Astrocyte (in vitro differentiated cells and primary cell): ENCODE measurements around the gene NUP98. TPM values are rescaled to one million over a fixed set of nuclear protein-coding genes. Genes with fewer than 3 reads are reported as not detected.
"Not testable (repeated sequence)": the region's sequence is repeated elsewhere in the genome, so short reads cannot be mapped to it uniquely, and the experiment has no call there.

Source experiments
- DNase-seq: peaks from one replicate; pipeline ENCODE4 v3.0.0-alpha.2; 2010; ENCODE audit warnings: low read depth
- FAIRE-seq: peaks from 2 replicates; lab custom pipeline; 2011; peaks lifted over from hg19 to GRCh38; lab: Jason Lieb, UNC
- H2AFZ ChIP-seq: 2 replicates; pipeline ENCODE4 v1.6.0; 2012; ENCODE audit warnings: low read depth, low read length, inconsistent platforms
- H3K27ac ChIP-seq: 2 replicates; pipeline ENCODE4 v1.5.1; 2011; ENCODE audit warnings: low read depth, low read length, inconsistent platforms
- H3K27me3 ChIP-seq: 2 replicates; pipeline ENCODE4 v1.6.0; 2011; ENCODE audit warnings: low read length, inconsistent platforms; ENCODE audit not compliant: insufficient read depth
- H3K36me3 ChIP-seq: 2 replicates; pipeline ENCODE4 v1.5.1; 2011; ENCODE audit warnings: low read length, inconsistent platforms; ENCODE audit not compliant: insufficient read depth
- H3K4me1 ChIP-seq: 2 replicates; pipeline ENCODE4 v1.5.1; 2011; ENCODE audit warnings: low read length, inconsistent platforms; ENCODE audit not compliant: insufficient read depth
- H3K4me2 ChIP-seq: 2 replicates; pipeline ENCODE4 v1.6.0; 2012; ENCODE audit warnings: low read length, inconsistent platforms
- H3K4me3 ChIP-seq: 2 replicates; pipeline ENCODE4 v1.5.1; 2011; ENCODE audit warnings: low read depth, mild to moderate bottlenecking, low read length, inconsistent platforms; ENCODE audit not compliant: insufficient read depth
- H3K79me2 ChIP-seq: 2 replicates; pipeline ENCODE4 v1.6.0; 2012; ENCODE audit warnings: mild to moderate bottlenecking, low read length, inconsistent platforms; ENCODE audit not compliant: insufficient read depth
- H3K9ac ChIP-seq: 2 replicates; pipeline ENCODE4 v1.6.0; 2012; ENCODE audit warnings: mild to moderate bottlenecking, low read length, inconsistent platforms
- H3K9me3 ChIP-seq: 2 replicates; pipeline ENCODE4 v1.5.1; 2012; ENCODE audit warnings: low read depth, mild to moderate bottlenecking, low read length, inconsistent platforms; ENCODE audit not compliant: insufficient read depth
- H4K20me1 ChIP-seq: 2 replicates; pipeline ENCODE4 v1.6.0; 2012; ENCODE audit warnings: low read length, inconsistent platforms; ENCODE audit not compliant: insufficient read depth
- H3K27ac Mint-ChIP-seq: one replicate; pipeline ENCODE4 v1.8.0; 2021; ENCODE audit warnings: mild to moderate bottlenecking, mixed read lengths; ENCODE audit not compliant: unreplicated experiment
- H3K27me3 Mint-ChIP-seq: one replicate; pipeline ENCODE4 v1.8.0; 2021; ENCODE audit warnings: low read depth, mixed read lengths; ENCODE audit not compliant: unreplicated experiment
- H3K36me3 Mint-ChIP-seq: one replicate; pipeline ENCODE4 v1.8.0; 2021; ENCODE audit warnings: low read depth, mixed read lengths; ENCODE audit not compliant: unreplicated experiment
- H3K4me1 Mint-ChIP-seq: one replicate; pipeline ENCODE4 v1.8.0; 2021; ENCODE audit warnings: low read depth, mixed read lengths; ENCODE audit not compliant: unreplicated experiment
- H3K4me3 Mint-ChIP-seq: one replicate; pipeline ENCODE4 v1.8.0; 2021; ENCODE audit warnings: mild to moderate bottlenecking, moderate library complexity, mixed read lengths; ENCODE audit not compliant: unreplicated experiment
- H3K9me3 Mint-ChIP-seq: one replicate; pipeline ENCODE4 v1.8.0; 2021; ENCODE audit warnings: mild to moderate bottlenecking, mixed read lengths; ENCODE audit not compliant: unreplicated experiment
- EZH2 ChIP-seq: IDR thresholded peaks from 2 replicates; pipeline ENCODE4 v1.6.1; 2012; ENCODE audit warnings: mild to moderate bottlenecking, low read length, inconsistent platforms; ENCODE audit not compliant: insufficient read depth
- total RNA-seq: library from RNA; stranded (reverse); gene quantifications from 2 replicates; pipeline ENCODE4 v1.2.1, GENCODE V29; 2021
- TF ChIP-seq, protein P1 (sequence below): IDR thresholded peaks from 2 replicates; pipeline ENCODE4 v1.5.1; 2011; ENCODE audit warnings: low read depth, mild to moderate bottlenecking, inconsistent platforms, low read length, moderate library complexity; ENCODE audit not compliant: insufficient read depth

The NUP98 gene
- total RNA-seq, 1 donor from 2014 or later = 81.2 TPM

DNA sequence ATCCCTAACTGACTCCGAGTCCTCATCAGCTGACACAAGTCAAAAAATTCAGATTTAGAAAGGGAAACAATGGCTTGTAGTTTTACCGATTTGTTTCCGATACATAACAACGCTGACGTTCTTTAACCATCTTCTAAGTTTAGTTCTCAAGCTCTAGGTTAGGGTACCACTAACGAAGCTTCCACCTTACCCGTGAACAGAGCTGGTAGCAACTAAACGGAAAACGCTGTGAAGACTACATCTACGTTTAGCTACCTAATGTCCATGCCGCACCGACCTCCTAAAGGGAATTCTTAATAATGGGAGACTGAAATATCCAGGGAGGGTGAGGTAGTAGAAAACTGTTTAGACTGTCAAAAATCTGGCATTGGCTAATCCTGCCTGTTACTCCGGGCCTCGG is 1.0 kb downstream of the NUP98 start:
- no peak for DNase-seq
- Histone ChIP-seq H3K36me3 (peaks cover 14% of the 10 kb centered on the region), H3K27me3 (no peaks in the 10 kb centered on the region), H3K79me2 (peaks cover 60% of the 10 kb centered on the region), H2AFZ (no peak overlapping the region), H3K4me3 (peak overlapping the region; percentile 92), H3K4me2 (peak overlapping the region; percentile 96), H3K9ac (peak overlapping the region; percentile 97), H4K20me1 (peaks cover 46% of the 10 kb centered on the region), H3K27ac (peak overlapping the region; percentile 93), H3K9me3 (no peaks in the 10 kb centered on the region), H3K4me1 (peaks cover 15% of the 10 kb centered on the region)
- H3K4me1 Mint-ChIP-seq = peaks cover 8% of the 10 kb centered on the region
- H3K9me3 Mint-ChIP-seq = peaks cover 3% of the 10 kb centered on the region
- FAIRE-seq = no peak
- H3K36me3 Mint-ChIP-seq = peaks cover 6% of the 10 kb centered on the region
- H3K4me3 Mint-ChIP-seq = peak overlapping the region; percentile 99
- peak overlapping the region; percentile 98 for H3K27ac Mint-ChIP-seq
- no peaks in the 10 kb centered on the region for H3K27me3 Mint-ChIP-seq
- no peak for TF ChIP-seq EZH2
- TF ChIP-seq, protein P1, sequence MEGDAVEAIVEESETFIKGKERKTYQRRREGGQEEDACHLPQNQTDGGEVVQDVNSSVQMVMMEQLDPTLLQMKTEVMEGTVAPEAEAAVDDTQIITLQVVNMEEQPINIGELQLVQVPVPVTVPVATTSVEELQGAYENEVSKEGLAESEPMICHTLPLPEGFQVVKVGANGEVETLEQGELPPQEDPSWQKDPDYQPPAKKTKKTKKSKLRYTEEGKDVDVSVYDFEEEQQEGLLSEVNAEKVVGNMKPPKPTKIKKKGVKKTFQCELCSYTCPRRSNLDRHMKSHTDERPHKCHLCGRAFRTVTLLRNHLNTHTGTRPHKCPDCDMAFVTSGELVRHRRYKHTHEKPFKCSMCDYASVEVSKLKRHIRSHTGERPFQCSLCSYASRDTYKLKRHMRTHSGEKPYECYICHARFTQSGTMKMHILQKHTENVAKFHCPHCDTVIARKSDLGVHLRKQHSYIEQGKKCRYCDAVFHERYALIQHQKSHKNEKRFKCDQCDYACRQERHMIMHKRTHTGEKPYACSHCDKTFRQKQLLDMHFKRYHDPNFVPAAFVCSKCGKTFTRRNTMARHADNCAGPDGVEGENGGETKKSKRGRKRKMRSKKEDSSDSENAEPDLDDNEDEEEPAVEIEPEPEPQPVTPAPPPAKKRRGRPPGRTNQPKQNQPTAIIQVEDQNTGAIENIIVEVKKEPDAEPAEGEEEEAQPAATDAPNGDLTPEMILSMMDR = no peak

DNA sequence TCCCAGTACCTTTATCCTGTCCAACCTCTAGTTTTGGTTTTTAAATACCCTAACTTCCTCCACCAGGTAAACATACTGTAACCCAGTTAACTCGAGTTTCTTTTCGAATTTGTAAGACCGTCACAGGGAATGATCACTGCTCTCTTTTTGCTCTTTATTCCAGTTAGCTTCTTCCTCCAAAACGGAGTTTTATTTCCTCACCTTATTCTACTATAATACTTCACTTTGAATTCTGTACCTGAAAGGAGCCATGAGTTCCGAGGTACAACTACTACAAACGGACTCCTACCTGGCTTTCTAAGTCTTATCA is 1.4 kb downstream of the NUP98 start:
- peak overlapping the region; percentile 99 for H3K4me3 Mint-ChIP-seq
- H3K27me3 ChIP-seq = no peaks in the 10 kb centered on the region
- H3K9me3 ChIP-seq = no peaks in the 10 kb centered on the region
- peaks cover 64% of the 10 kb centered on the region for H3K79me2 ChIP-seq
- H3K27me3 Mint-ChIP-seq = no peaks in the 10 kb centered on the region
- no peak overlapping the region for H2AFZ ChIP-seq
- peaks cover 14% of the 10 kb centered on the region for H3K36me3 ChIP-seq
- TF ChIP-seq EZH2 = no peak
- TF ChIP-seq, protein P1 = no peak
- FAIRE-seq (no peak), DNase-seq (no peak)
- peaks cover 15% of the 10 kb centered on the region for H3K4me1 ChIP-seq
- peak overlapping the region; percentile 92 for H3K4me3 ChIP-seq
- peak overlapping the region; percentile 97 for H3K9ac ChIP-seq
- no peak overlapping the region for H3K27ac ChIP-seq
- H3K4me1 Mint-ChIP-seq = peaks cover 8% of the 10 kb centered on the region
- peak overlapping the region; percentile 96 for H3K4me2 ChIP-seq
- H4K20me1 ChIP-seq = peaks cover 49% of the 10 kb centered on the region
- H3K36me3 Mint-ChIP-seq = peaks cover 6% of the 10 kb centered on the region
- peak overlapping the region; percentile 23 for H3K27ac Mint-ChIP-seq
- peaks cover 3% of the 10 kb centered on the region for H3K9me3 Mint-ChIP-seq

DNA sequence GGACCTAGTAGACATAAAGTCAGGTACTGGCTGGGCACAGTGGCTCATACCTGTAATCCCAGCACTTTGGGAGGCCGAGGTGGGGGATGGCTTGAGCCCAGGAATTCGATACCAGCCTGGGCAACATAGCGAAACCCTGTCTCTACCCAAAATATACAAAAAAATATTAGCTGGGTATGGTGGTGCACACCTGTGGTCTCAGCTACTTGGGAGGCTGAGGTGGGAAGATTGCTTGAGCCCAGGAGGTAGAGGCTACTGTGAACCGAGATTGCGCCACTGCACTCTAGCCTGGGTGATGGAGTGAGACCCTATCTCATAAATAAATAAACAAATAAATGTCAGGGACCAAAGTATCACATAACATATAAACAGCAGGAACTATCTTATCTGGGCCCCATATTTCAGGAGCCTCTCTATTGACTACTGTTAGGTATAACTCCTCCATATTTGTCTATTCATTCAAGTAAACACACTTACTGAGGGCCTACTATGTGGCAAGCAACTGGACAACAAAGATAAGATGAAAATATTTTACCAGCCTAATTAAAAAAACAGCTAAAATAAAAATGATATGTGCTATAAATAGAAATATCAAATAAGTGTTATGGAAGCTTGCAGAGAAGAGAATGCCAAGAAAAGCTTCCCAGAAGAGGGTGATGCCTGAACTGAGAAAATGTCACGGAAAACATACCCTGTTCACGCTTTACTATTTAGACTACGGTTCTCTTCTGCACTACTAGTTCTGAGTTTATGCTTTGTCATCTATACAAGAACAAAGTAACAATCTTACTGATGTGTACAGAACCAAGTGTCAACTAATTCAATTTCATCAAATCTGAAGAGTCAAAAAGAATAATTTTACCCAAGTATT is 2.0 kb downstream of the NUP98 start:
- no peak overlapping the region for H2AFZ ChIP-seq
- H3K9me3 ChIP-seq = no peaks in the 10 kb centered on the region
- peaks cover 3% of the 10 kb centered on the region for H3K9me3 Mint-ChIP-seq
- TF ChIP-seq EZH2 = no peak
- TF ChIP-seq, protein P1 = no peak
- H3K36me3 Mint-ChIP-seq = peaks cover 9% of the 10 kb centered on the region
- H3K9ac ChIP-seq = peak overlapping the region; percentile 97
- H3K4me1 ChIP-seq = peaks cover 15% of the 10 kb centered on the region
- H3K4me1 Mint-ChIP-seq = peaks cover 8% of the 10 kb centered on the region
- no peaks in the 10 kb centered on the region for H3K27me3 ChIP-seq
- H3K27ac ChIP-seq = no peak overlapping the region
- peak overlapping the region; percentile 96 for H3K4me2 ChIP-seq
- peaks cover 70% of the 10 kb centered on the region for H3K79me2 ChIP-seq
- H3K27me3 Mint-ChIP-seq = no peaks in the 10 kb centered on the region
- H3K36me3 ChIP-seq = peaks cover 14% of the 10 kb centered on the region
- H3K4me3 ChIP-seq = peak overlapping the region; percentile 92
- H3K27ac Mint-ChIP-seq = no peak overlapping the region
- DNase-seq = no peak
- peaks cover 55% of the 10 kb centered on the region for H4K20me1 ChIP-seq
- FAIRE-seq = no peak
- H3K4me3 Mint-ChIP-seq = peak overlapping the region; percentile 99

DNA sequence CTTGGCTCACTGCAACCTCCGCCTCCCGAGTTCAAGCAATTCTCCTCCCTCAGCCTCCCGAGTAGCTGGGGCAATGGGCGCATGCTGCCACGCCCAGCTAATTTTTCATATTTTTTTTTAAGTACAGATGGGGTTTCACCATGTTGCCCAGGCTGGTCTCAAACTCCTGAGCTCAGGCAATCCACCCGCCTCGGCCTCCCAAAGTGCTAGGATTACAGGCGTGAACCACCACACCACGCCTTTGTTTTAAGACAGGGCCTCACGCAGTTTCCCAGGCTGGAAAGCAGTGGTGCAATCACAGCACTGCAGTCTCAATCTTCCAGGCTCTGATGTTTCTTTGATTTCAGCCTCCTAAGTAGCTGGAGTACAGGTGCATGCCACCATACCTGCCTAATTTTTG is 3.0 kb downstream of the NUP98 start:
- peaks cover 63% of the 10 kb centered on the region for H4K20me1 ChIP-seq
- H3K4me2 ChIP-seq = peak overlapping the region; percentile 14
- H3K36me3 ChIP-seq = peaks cover 14% of the 10 kb centered on the region
- H3K27ac ChIP-seq, H3K27me3 Mint-ChIP-seq, FAIRE-seq, H3K27ac Mint-ChIP-seq, H3K9me3 ChIP-seq, H3K9me3 Mint-ChIP-seq, H3K9ac ChIP-seq, H3K27me3 ChIP-seq, H3K36me3 Mint-ChIP-seq, H2AFZ ChIP-seq, DNase-seq, H3K4me3 ChIP-seq, H3K4me1 Mint-ChIP-seq: not testable (repeated sequence)
- H3K79me2 ChIP-seq = peaks cover 80% of the 10 kb centered on the region
- peaks cover 15% of the 10 kb centered on the region for H3K4me1 ChIP-seq
- peak overlapping the region; percentile 54 for H3K4me3 Mint-ChIP-seq
